ENCODE data around the gene ZNF516. TPM values are rescaled to one million over a fixed set of nuclear protein-coding genes. Genes with fewer than 3 reads are reported as not detected.

Gene ZNF516
- total RNA-seq, 4 donors from 2014 or later: 34.4 to 57.3 (median 39.5) TPM

DNA sequence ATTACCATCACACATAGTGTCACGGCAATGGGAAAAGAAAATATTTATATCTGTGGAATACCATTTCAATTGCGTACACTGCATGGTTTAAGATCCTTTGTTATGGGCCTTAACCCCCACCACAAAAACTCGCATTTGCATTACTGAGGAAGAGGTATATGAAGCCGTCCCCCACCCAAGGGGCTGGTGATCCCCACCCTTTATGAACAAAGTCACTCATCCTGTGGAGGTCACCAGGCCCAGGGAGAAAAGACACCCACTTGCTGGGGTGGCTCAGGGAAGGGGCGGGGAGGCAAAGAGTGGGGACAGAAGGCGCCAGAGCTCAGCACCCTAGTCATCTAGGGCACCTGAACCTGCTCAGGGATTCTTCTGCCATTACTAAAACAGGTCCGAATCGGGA is 133.8 kb downstream of the ZNF516 start:
- 91 to 97% methylated on average over 8 of the region's 8 CpGs for WGBS, 2 donors
- TF ChIP-seq, protein P1, sequence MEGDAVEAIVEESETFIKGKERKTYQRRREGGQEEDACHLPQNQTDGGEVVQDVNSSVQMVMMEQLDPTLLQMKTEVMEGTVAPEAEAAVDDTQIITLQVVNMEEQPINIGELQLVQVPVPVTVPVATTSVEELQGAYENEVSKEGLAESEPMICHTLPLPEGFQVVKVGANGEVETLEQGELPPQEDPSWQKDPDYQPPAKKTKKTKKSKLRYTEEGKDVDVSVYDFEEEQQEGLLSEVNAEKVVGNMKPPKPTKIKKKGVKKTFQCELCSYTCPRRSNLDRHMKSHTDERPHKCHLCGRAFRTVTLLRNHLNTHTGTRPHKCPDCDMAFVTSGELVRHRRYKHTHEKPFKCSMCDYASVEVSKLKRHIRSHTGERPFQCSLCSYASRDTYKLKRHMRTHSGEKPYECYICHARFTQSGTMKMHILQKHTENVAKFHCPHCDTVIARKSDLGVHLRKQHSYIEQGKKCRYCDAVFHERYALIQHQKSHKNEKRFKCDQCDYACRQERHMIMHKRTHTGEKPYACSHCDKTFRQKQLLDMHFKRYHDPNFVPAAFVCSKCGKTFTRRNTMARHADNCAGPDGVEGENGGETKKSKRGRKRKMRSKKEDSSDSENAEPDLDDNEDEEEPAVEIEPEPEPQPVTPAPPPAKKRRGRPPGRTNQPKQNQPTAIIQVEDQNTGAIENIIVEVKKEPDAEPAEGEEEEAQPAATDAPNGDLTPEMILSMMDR (IDR thresholded peaks at IDR 0.05): no peak
- intact Hi-C loops (cut with DNase I; ENCODE audit: low total_unique reads): no loop called here
- H3K4me3 ChIP-seq (ENCODE audit: low read depth, poor library complexity, severe bottlenecking): no peak overlapping the region
- DNase-seq (ENCODE audit: low spot score in 2 of 2): no peak

GRCh38 chr18:76359909-76360308 is 135.1 kb downstream of the ZNF516 start:
- DNase-seq (ENCODE audit: low spot score in 2 of 2): no peak
- intact Hi-C loops (cut with DNase I; ENCODE audit: low total_unique reads): no loop called here
- H3K4me3 ChIP-seq (ENCODE audit: low read depth, poor library complexity, severe bottlenecking): no peak overlapping the region
- WGBS, 2 donors: 93 to 98% methylated on average over 12 of the region's 12 CpGs
- TF ChIP-seq POLR2A (IDR thresholded peaks at IDR 0.05): no peak
- TF ChIP-seq, protein P1 (IDR thresholded peaks at IDR 0.05): no peak

DNA sequence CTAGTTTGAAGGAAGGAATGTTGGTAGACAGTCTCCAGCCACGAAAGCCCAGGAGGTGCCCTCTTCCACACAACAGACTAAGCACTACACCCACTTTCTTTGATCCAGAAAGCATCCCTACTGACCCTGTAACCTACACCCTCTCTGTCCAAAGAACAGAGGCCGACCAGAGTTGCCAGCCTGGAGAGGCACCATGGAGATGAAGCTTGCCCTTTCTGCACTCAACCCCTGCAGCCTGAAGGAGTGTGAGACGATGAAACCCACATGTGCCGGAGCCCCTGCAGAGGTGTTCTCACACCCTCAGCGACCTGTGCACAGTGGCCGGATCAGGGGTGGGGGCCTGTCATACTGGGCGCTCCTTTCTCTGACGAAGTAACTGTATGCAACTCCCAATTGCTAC is 136.3 kb downstream of the ZNF516 start:
- TF ChIP-seq POLR2A (IDR thresholded peaks at IDR 0.05): no peak
- TF ChIP-seq, protein P1 (IDR thresholded peaks at IDR 0.05): no peak
- intact Hi-C loops (cut with DNase I; ENCODE audit: low total_unique reads): no loop called here
- WGBS, 2 donors: 88 to 91% methylated on average over 8 of the region's 8 CpGs

DNA sequence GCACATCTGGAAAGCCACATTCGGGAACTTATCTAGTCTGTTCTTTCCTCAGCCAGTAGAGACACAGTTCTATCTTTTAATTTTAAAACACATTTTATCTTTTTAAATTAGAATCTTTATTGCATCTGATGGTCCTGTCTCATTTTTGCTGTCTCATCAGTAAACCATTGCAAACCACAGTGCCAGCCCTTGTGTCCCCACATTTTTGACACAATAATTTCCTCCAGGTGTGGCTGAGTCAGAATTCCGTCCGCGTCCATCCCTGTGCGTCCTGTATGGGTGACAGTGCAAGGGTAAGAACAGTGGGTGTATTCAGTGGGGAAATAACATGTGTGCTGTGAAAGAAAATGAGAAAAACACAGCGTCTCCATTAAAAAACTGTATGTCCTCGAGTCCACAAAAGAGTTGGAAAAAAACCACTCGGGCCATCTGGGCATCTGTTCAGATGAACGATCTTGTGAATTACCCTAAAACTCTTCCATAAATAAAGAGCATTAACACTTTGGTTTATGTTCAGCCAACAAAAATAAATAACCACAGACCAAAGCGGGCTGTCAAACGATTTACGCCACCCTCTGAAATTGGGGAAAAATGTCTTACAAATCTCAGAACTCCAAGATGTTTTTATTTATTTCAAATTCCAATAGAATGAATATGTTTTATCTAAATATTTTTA is 137.3 kb downstream of the ZNF516 start:
- WGBS, 2 donors: 75 to 79% methylated on average over 12 of the region's 12 CpGs
- TF ChIP-seq POLR2A (IDR thresholded peaks at IDR 0.05): no peak
- TF ChIP-seq, protein P1 (IDR thresholded peaks at IDR 0.05): no peak
- DNase-seq (ENCODE audit: low spot score in 2 of 2): no peak
- intact Hi-C loops (cut with DNase I; ENCODE audit: low total_unique reads): no loop called here
- H3K4me3 ChIP-seq (ENCODE audit: low read depth, poor library complexity, severe bottlenecking): no peak overlapping the region

More for the DNA sequence above, 136.3 kb downstream of the ZNF516 start:
- no peak overlapping the region for H3K4me3 ChIP-seq (ENCODE audit: low read depth, poor library complexity, severe bottlenecking)
- DNase-seq (ENCODE audit: low spot score in 2 of 2): no peak

- no peak overlapping the region for H3K4me3 ChIP-seq (ENCODE audit: low read depth, poor library complexity, severe bottlenecking)
- intact Hi-C loops (cut with DNase I; ENCODE audit: low total_unique reads): no loop called here
- no peak for DNase-seq (ENCODE audit: low spot score in 2 of 2)
- 88 to 91% methylated on average over 26 of the region's 26 CpGs for WGBS, 2 donors
- TF ChIP-seq POLR2A (IDR thresholded peaks at IDR 0.05): no peak
- TF ChIP-seq, protein P1 (IDR thresholded peaks at IDR 0.05): no peak
Observed at GRCh38 chr18:76357174-76357573, 137.9 kb downstream of the ZNF516 start.

GRCh38 chr18:76356666-76357065 is 138.4 kb downstream of the ZNF516 start:
- intact Hi-C loops (cut with DNase I; ENCODE audit: low total_unique reads): no loop called here
- TF ChIP-seq, protein P1 (IDR thresholded peaks at IDR 0.05): no peak
- no peak for TF ChIP-seq POLR2A (IDR thresholded peaks at IDR 0.05)
- no peak overlapping the region for H3K4me3 ChIP-seq (ENCODE audit: low read depth, poor library complexity, severe bottlenecking)
- no peak for DNase-seq (ENCODE audit: low spot score in 2 of 2)
- 96 to 99% methylated on average over 10 of the region's 10 CpGs for WGBS, 2 donors
